ENCODE measurements around the gene PCARE.

Gene PCARE

DNA sequence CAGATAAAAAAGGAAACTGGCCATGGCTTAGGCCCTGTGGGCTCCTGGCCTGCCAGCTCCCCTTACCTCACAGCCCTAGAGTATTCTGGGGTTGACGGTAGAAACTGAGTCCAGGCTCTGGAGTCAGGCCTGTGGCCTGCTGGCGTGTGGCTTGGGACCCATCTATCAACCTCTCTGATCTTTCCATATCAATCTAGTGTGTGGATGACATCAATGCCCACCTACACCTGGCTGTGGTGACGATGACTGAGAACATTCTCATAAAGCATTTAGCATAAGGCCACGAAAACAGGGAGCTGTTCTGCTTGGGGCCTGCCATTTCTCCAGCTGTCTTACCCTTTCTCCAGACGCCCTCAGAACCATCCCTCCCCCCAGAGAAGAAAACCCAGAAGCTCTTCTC, 17.9 kb downstream of the PCARE start:
- Histone ChIP-seq H3K9me2 (replicated peaks; ENCODE audit: low read depth, low read length) (no peaks in the 10 kb centered on the region), H3K36me3 (ENCODE audit: insufficient read depth, low read length) (no peaks in the 10 kb centered on the region), H3K9ac (ENCODE audit: low read depth, low read length, poor library complexity, severe bottlenecking) (no peak overlapping the region), H2AFZ (ENCODE audit: low read length) (no peak overlapping the region), H3K79me2 (ENCODE audit: insufficient read depth, low read length) (no peaks in the 10 kb centered on the region), H3K9me3 (ENCODE audit: insufficient read depth, low read depth, low read length) (no peaks in the 10 kb centered on the region), H3F3A (ENCODE audit: low read depth) (no peaks in the 10 kb centered on the region), H3K4me1 (ENCODE audit: insufficient read depth, low read length, poor library complexity, severe bottlenecking) (no peaks in the 10 kb centered on the region), H3K4me2 (ENCODE audit: low read depth, low read length, poor library complexity, severe bottlenecking) (no peak overlapping the region), H4K20me1 (ENCODE audit: insufficient read depth, low read length, poor library complexity, severe bottlenecking) (no peaks in the 10 kb centered on the region), H3K27me3 (ENCODE audit: insufficient read depth, low read length, poor library complexity, severe bottlenecking) (no peaks in the 10 kb centered on the region), H3K4me3 (ENCODE audit: low read length, poor library complexity, severe bottlenecking) (no peak overlapping the region)
- TF ChIP-seq, protein P1, sequence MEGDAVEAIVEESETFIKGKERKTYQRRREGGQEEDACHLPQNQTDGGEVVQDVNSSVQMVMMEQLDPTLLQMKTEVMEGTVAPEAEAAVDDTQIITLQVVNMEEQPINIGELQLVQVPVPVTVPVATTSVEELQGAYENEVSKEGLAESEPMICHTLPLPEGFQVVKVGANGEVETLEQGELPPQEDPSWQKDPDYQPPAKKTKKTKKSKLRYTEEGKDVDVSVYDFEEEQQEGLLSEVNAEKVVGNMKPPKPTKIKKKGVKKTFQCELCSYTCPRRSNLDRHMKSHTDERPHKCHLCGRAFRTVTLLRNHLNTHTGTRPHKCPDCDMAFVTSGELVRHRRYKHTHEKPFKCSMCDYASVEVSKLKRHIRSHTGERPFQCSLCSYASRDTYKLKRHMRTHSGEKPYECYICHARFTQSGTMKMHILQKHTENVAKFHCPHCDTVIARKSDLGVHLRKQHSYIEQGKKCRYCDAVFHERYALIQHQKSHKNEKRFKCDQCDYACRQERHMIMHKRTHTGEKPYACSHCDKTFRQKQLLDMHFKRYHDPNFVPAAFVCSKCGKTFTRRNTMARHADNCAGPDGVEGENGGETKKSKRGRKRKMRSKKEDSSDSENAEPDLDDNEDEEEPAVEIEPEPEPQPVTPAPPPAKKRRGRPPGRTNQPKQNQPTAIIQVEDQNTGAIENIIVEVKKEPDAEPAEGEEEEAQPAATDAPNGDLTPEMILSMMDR (conservative IDR thresholded peaks at IDR 0.05; ENCODE audit: low read length): no peak
- no peak for TF ChIP-seq EZH2phosphoT487 (IDR thresholded peaks at IDR 0.05; ENCODE audit: borderline replicate concordance)

DNA sequence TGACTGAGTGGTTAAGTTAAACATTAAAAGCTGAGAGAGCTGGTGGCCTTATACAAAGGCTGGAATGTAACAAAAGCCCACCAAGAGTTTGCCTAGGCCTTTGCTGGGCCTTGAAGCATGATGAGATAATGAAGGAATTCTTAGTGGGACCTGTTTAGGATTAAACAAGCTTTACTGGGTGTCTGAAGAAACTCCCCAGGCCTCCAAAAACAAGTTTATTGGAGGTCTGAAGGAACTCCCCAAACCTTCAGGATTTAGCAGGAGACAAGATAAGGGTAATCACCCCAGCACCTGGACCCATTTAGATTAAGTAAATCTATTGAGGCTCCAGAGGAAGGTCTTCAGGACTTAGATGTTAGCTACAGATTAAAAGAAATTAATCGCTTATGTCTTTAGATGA, 18.7 kb downstream of the PCARE start:
- Histone ChIP-seq H3K9me2 (replicated peaks; ENCODE audit: low read depth, low read length) (no peaks in the 10 kb centered on the region), H3K79me2 (ENCODE audit: insufficient read depth, low read length) (no peaks in the 10 kb centered on the region), H2AFZ (ENCODE audit: low read length) (no peak overlapping the region), H3K36me3 (ENCODE audit: insufficient read depth, low read length) (no peaks in the 10 kb centered on the region), H4K20me1 (ENCODE audit: insufficient read depth, low read length, poor library complexity, severe bottlenecking) (no peaks in the 10 kb centered on the region), H3K9me3 (ENCODE audit: insufficient read depth, low read depth, low read length) (no peaks in the 10 kb centered on the region), H3K4me3 (ENCODE audit: low read length, poor library complexity, severe bottlenecking) (no peak overlapping the region), H3K4me1 (ENCODE audit: insufficient read depth, low read length, poor library complexity, severe bottlenecking) (peaks cover under 1% of the 10 kb centered on the region), H3K27me3 (ENCODE audit: insufficient read depth, low read length, poor library complexity, severe bottlenecking) (no peaks in the 10 kb centered on the region), H3K9ac (ENCODE audit: low read depth, low read length, poor library complexity, severe bottlenecking) (no peak overlapping the region), H3F3A (ENCODE audit: low read depth) (no peaks in the 10 kb centered on the region), H3K4me2 (ENCODE audit: low read depth, low read length, poor library complexity, severe bottlenecking) (no peak overlapping the region)
- TF ChIP-seq, protein P1 (conservative IDR thresholded peaks at IDR 0.05; ENCODE audit: low read length): no peak
- no peak for TF ChIP-seq EZH2phosphoT487 (IDR thresholded peaks at IDR 0.05; ENCODE audit: borderline replicate concordance)

- Histone ChIP-seq H3K4me3 (ENCODE audit: low read length, poor library complexity, severe bottlenecking) (no peak overlapping the region), H3K9ac (ENCODE audit: low read depth, low read length, poor library complexity, severe bottlenecking) (no peak overlapping the region), H3K4me1 (ENCODE audit: insufficient read depth, low read length, poor library complexity, severe bottlenecking) (peaks cover 4% of the 10 kb centered on the region), H3K79me2 (ENCODE audit: insufficient read depth, low read length) (no peaks in the 10 kb centered on the region), H3K9me3 (ENCODE audit: insufficient read depth, low read depth, low read length) (no peaks in the 10 kb centered on the region), H3K36me3 (ENCODE audit: insufficient read depth, low read length) (no peaks in the 10 kb centered on the region), H4K20me1 (ENCODE audit: insufficient read depth, low read length, poor library complexity, severe bottlenecking) (no peaks in the 10 kb centered on the region), H2AFZ (ENCODE audit: low read length) (no peak overlapping the region), H3K27me3 (ENCODE audit: insufficient read depth, low read length, poor library complexity, severe bottlenecking) (no peaks in the 10 kb centered on the region), H3K9me2 (replicated peaks; ENCODE audit: low read depth, low read length) (no peaks in the 10 kb centered on the region), H3K4me2 (ENCODE audit: low read depth, low read length, poor library complexity, severe bottlenecking) (no peak overlapping the region), H3F3A (ENCODE audit: low read depth) (no peaks in the 10 kb centered on the region)
- TF ChIP-seq EZH2phosphoT487 (IDR thresholded peaks at IDR 0.05; ENCODE audit: borderline replicate concordance): no peak
- TF ChIP-seq, protein P1 (conservative IDR thresholded peaks at IDR 0.05; ENCODE audit: low read length): no peak
These were observed 19.9 kb downstream of the PCARE start for GRCh38 chr2:29054430-29054829.

Measured in Loucy (cell line).